Liver (tissue), 3 donors: Measurements from ENCODE around the gene SV2B.

Experiments used
- ATF3 ChIP-seq: IDR thresholded peaks from 2 replicates; pipeline ENCODE4 v1.6.1; 2016; ENCODE audit warnings: antibody characterized with exemption
- CTCF ChIP-seq: fragments of 150-350 bp; IDR thresholded peaks from 2 replicates; pipeline ENCODE4 v1.5.1; 2017; ENCODE audit warnings: improper control_type of control experiment, low read depth, low read length; ENCODE audit not compliant: missing input control
- YY1 ChIP-seq: IDR thresholded peaks from 2 replicates; pipeline ENCODE4 v1.6.1; 2016; ENCODE audit warnings: antibody characterized with exemption, mild to moderate bottlenecking
- donor health status: healthy.
- donor health status: healthy.

- TF ChIP-seq CTCF (no peak), YY1 (no peak), ATF3 (no peak)
Observed at GRCh38 chr15:91243826-91244225, 143.8 kb downstream of the SV2B start.
